ENCODE data around the gene HCCS.
A peak's percentile ranks its signal among the peaks of the same experiment; 100 is the strongest.

Gene HCCS

GRCh38 chrX:11111037-11111851 is at the start of gene HCCS:
Gene HCCS (plus strand): TSS chrX:11111332. CDS start chrX:11112061, 729 bp downstream.
- peak within 1 kb of the TSS; percentile 93 for H3K9ac ChIP-seq (ENCODE audit: low read depth, low read length)
- no peaks in the 10 kb centered on the region for H3K27me3 ChIP-seq (ENCODE audit: control insufficient read depth, insufficient read depth, low read length)
- peak within 1 kb of the TSS; percentile 80 for H3K27ac ChIP-seq (ENCODE audit: low read depth, low read length)
- peak within 1 kb of the TSS; percentile 81 for H3K4me3 ChIP-seq (ENCODE audit: low read depth, low read length)
- peaks cover 31% of the 10 kb centered on the region for H3K36me3 ChIP-seq (ENCODE audit: control insufficient read depth, insufficient read depth, low read length)
- 0 out of 2 replicates have a peak, but pooled peaks cover 4% of the 10 kb centered on the region for H3K4me1 ChIP-seq (ENCODE audit: control insufficient read depth, insufficient read depth, low read length)
- H3K9me3 ChIP-seq (ENCODE audit: control insufficient read depth, insufficient read depth, low read length), result no peaks in the 10 kb centered on the region

GRCh38 chrX:11064276-11064675 is 46.9 kb upstream of the HCCS start:
- peaks cover 15% of the 10 kb centered on the region for H3K4me1 ChIP-seq (ENCODE audit: control insufficient read depth, insufficient read depth, low read length)

GRCh38 chrX:11064851-11065600 is 46.1 kb upstream of the HCCS start:
- H3K4me1 ChIP-seq (ENCODE audit: control insufficient read depth, insufficient read depth, low read length), result peaks cover 15% of the 10 kb centered on the region
- H3K27ac ChIP-seq (ENCODE audit: low read depth, low read length), result no peak overlapping the region
- no peaks in the 10 kb centered on the region for H3K9me3 ChIP-seq (ENCODE audit: control insufficient read depth, insufficient read depth, low read length)
- H3K27me3 ChIP-seq (ENCODE audit: control insufficient read depth, insufficient read depth, low read length), result no peaks in the 10 kb centered on the region
- H3K9ac ChIP-seq (ENCODE audit: low read depth, low read length), result no peak overlapping the region
- no peak overlapping the region for H3K4me3 ChIP-seq (ENCODE audit: low read depth, low read length)
- H3K36me3 ChIP-seq (ENCODE audit: control insufficient read depth, insufficient read depth, low read length), result no peaks in the 10 kb centered on the region

More at GRCh38 chrX:11064276-11064675, 46.9 kb upstream of the HCCS start:
- Histone ChIP-seq H3K9ac (ENCODE audit: low read depth, low read length) (no peak overlapping the region), H3K27me3 (ENCODE audit: control insufficient read depth, insufficient read depth, low read length) (no peaks in the 10 kb centered on the region), H3K4me3 (ENCODE audit: low read depth, low read length) (no peak overlapping the region), H3K36me3 (ENCODE audit: control insufficient read depth, insufficient read depth, low read length) (no peaks in the 10 kb centered on the region), H3K9me3 (ENCODE audit: control insufficient read depth, insufficient read depth, low read length) (no peaks in the 10 kb centered on the region), H3K27ac (ENCODE audit: low read depth, low read length) (no peak overlapping the region)

- H3K27ac ChIP-seq (ENCODE audit: low read depth, low read length), result no peak overlapping the region
- H3K36me3 ChIP-seq (ENCODE audit: control insufficient read depth, insufficient read depth, low read length), result no peaks in the 10 kb centered on the region
- H3K4me1 ChIP-seq (ENCODE audit: control insufficient read depth, insufficient read depth, low read length), result peaks cover 15% of the 10 kb centered on the region
- no peaks in the 10 kb centered on the region for H3K9me3 ChIP-seq (ENCODE audit: control insufficient read depth, insufficient read depth, low read length)
- H3K4me3 ChIP-seq (ENCODE audit: low read depth, low read length), result no peak overlapping the region
- no peak overlapping the region for H3K9ac ChIP-seq (ENCODE audit: low read depth, low read length)
- H3K27me3 ChIP-seq (ENCODE audit: control insufficient read depth, insufficient read depth, low read length), result no peaks in the 10 kb centered on the region
Observed at GRCh38 chrX:11066812-11067211, 44.3 kb upstream of the HCCS start.

GRCh38 chrX:11073381-11073780 is 37.8 kb upstream of the HCCS start:
- peaks cover 11% of the 10 kb centered on the region; the same call in 1 of the 2 replicates for H3K4me1 ChIP-seq (ENCODE audit: control insufficient read depth, insufficient read depth, low read length)
- H3K27me3 ChIP-seq (ENCODE audit: control insufficient read depth, insufficient read depth, low read length), result no peaks in the 10 kb centered on the region

GRCh38 chrX:11080741-11081305 is 30.3 kb upstream of the HCCS start:
- H3K36me3 ChIP-seq (ENCODE audit: control insufficient read depth, insufficient read depth, low read length), result no peaks in the 10 kb centered on the region
- H3K9ac ChIP-seq (ENCODE audit: low read depth, low read length), result no peak overlapping the region
- H3K27me3 ChIP-seq (ENCODE audit: control insufficient read depth, insufficient read depth, low read length), result no peaks in the 10 kb centered on the region
- H3K4me3 ChIP-seq (ENCODE audit: low read depth, low read length), result no peak overlapping the region
- H3K4me1 ChIP-seq (ENCODE audit: control insufficient read depth, insufficient read depth, low read length), result peaks cover 11% of the 10 kb centered on the region; the same call in 1 of the 2 replicates
- H3K27ac ChIP-seq (ENCODE audit: low read depth, low read length), result no peak overlapping the region
- no peaks in the 10 kb centered on the region for H3K9me3 ChIP-seq (ENCODE audit: control insufficient read depth, insufficient read depth, low read length)

More at GRCh38 chrX:11073381-11073780, 37.8 kb upstream of the HCCS start:
- Histone ChIP-seq H3K9me3 (ENCODE audit: control insufficient read depth, insufficient read depth, low read length) (no peaks in the 10 kb centered on the region), H3K9ac (ENCODE audit: low read depth, low read length) (no peak overlapping the region), H3K4me3 (ENCODE audit: low read depth, low read length) (no peak overlapping the region), H3K36me3 (ENCODE audit: control insufficient read depth, insufficient read depth, low read length) (no peaks in the 10 kb centered on the region), H3K27ac (ENCODE audit: low read depth, low read length) (no peak overlapping the region)

- Histone ChIP-seq H3K27me3 (ENCODE audit: control insufficient read depth, insufficient read depth, low read length) (no peaks in the 10 kb centered on the region), H3K4me3 (ENCODE audit: low read depth, low read length) (no peak overlapping the region), H3K4me1 (ENCODE audit: control insufficient read depth, insufficient read depth, low read length) (peaks cover 8% of the 10 kb centered on the region; the same call in 1 of the 2 replicates), H3K9me3 (ENCODE audit: control insufficient read depth, insufficient read depth, low read length) (no peaks in the 10 kb centered on the region), H3K9ac (ENCODE audit: low read depth, low read length) (no peak overlapping the region), H3K27ac (ENCODE audit: low read depth, low read length) (no peak overlapping the region), H3K36me3 (ENCODE audit: control insufficient read depth, insufficient read depth, low read length) (no peaks in the 10 kb centered on the region)
Observed at GRCh38 chrX:11081511-11081910, 29.6 kb upstream of the HCCS start.

GRCh38 chrX:11085305-11085704 is 25.8 kb upstream of the HCCS start:
- no peaks in the 10 kb centered on the region for H3K4me1 ChIP-seq (ENCODE audit: control insufficient read depth, insufficient read depth, low read length)
- H3K4me3 ChIP-seq (ENCODE audit: low read depth, low read length), result no peak overlapping the region
- H3K36me3 ChIP-seq (ENCODE audit: control insufficient read depth, insufficient read depth, low read length), result no peaks in the 10 kb centered on the region
- H3K27ac ChIP-seq (ENCODE audit: low read depth, low read length), result no peak overlapping the region
- peaks cover 6% of the 10 kb centered on the region for H3K9me3 ChIP-seq (ENCODE audit: control insufficient read depth, insufficient read depth, low read length)
- no peaks in the 10 kb centered on the region for H3K27me3 ChIP-seq (ENCODE audit: control insufficient read depth, insufficient read depth, low read length)
- no peak overlapping the region for H3K9ac ChIP-seq (ENCODE audit: low read depth, low read length)

GRCh38 chrX:11089802-11090201 is 21.3 kb upstream of the HCCS start:
- no peaks in the 10 kb centered on the region for H3K36me3 ChIP-seq (ENCODE audit: control insufficient read depth, insufficient read depth, low read length)
- H3K9ac ChIP-seq (ENCODE audit: low read depth, low read length), result no peak overlapping the region
- no peak overlapping the region for H3K27ac ChIP-seq (ENCODE audit: low read depth, low read length)
- H3K9me3 ChIP-seq (ENCODE audit: control insufficient read depth, insufficient read depth, low read length), result peaks cover 15% of the 10 kb centered on the region
- H3K4me3 ChIP-seq (ENCODE audit: low read depth, low read length), result no peak overlapping the region
- no peaks in the 10 kb centered on the region for H3K27me3 ChIP-seq (ENCODE audit: control insufficient read depth, insufficient read depth, low read length)
- no peaks in the 10 kb centered on the region for H3K4me1 ChIP-seq (ENCODE audit: control insufficient read depth, insufficient read depth, low read length)

- no peaks in the 10 kb centered on the region for H3K36me3 ChIP-seq (ENCODE audit: control insufficient read depth, insufficient read depth, low read length)
- H3K4me3 ChIP-seq (ENCODE audit: low read depth, low read length), result no peak overlapping the region
- no peak overlapping the region for H3K27ac ChIP-seq (ENCODE audit: low read depth, low read length)
- no peaks in the 10 kb centered on the region for H3K9me3 ChIP-seq (ENCODE audit: control insufficient read depth, insufficient read depth, low read length)
- H3K9ac ChIP-seq (ENCODE audit: low read depth, low read length), result no peak overlapping the region
- H3K4me1 ChIP-seq (ENCODE audit: control insufficient read depth, insufficient read depth, low read length), result peaks cover 20% of the 10 kb centered on the region
- H3K27me3 ChIP-seq (ENCODE audit: control insufficient read depth, insufficient read depth, low read length), result no peaks in the 10 kb centered on the region
Observed at GRCh38 chrX:11097933-11098332, 13.2 kb upstream of the HCCS start.

- no peaks in the 10 kb centered on the region for H3K9me3 ChIP-seq (ENCODE audit: control insufficient read depth, insufficient read depth, low read length)
- H3K27me3 ChIP-seq (ENCODE audit: control insufficient read depth, insufficient read depth, low read length), result no peaks in the 10 kb centered on the region
- no peak overlapping the region for H3K9ac ChIP-seq (ENCODE audit: low read depth, low read length)
- H3K4me1 ChIP-seq (ENCODE audit: control insufficient read depth, insufficient read depth, low read length), result peaks cover 20% of the 10 kb centered on the region
- no peak overlapping the region for H3K27ac ChIP-seq (ENCODE audit: low read depth, low read length)
- H3K36me3 ChIP-seq (ENCODE audit: control insufficient read depth, insufficient read depth, low read length), result no peaks in the 10 kb centered on the region
- no peak overlapping the region for H3K4me3 ChIP-seq (ENCODE audit: low read depth, low read length)
Observed at GRCh38 chrX:11099465-11099864, 11.7 kb upstream of the HCCS start.
